ENCODE measurements around the gene MDFI.
"Not testable (repeated sequence)": the region's sequence is repeated elsewhere in the genome, so short reads cannot be mapped to it uniquely, and the experiment has no call there.

MDFI gene

DNA sequence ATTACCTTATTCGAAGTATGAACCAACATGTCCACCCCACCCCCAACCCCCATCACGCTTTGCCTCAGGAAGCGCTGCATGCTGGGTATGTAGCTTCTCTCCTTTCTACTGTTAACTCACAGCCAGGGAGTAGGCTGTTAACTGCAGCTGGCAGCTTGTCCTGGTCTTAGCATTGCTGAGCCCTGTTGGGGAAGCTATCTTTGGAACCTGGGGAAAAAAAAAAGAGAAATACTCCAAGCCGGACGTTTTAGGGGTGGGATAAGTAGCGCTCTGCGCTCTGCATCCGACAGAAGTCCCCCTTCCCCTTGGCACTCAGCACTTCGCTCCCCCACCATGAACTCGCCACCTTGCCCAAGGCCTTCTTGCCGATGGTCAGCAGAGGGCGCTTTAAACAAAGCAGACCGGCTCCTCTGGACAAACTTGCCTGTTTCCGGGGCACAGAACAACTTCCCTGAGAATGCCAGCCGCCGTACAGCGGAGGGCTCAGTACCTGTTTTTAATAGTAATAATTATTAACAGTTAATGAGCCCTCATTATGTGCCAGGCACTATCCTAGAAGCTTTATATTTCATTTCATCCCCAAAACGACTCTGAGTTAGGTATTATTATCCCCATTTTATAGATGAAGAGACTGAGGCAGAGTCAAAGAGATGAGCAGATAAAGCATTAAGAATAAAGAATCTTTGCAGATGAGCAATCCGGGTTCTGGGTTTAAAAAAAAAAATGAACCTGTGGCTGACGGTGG, 35.2 kb upstream of the MDFI start:
- peak; percentile 53 for DNase-seq (ENCODE audit: low read depth)

GRCh38 chr6:41604006-41604405, 34.3 kb upstream of the MDFI start:
- DNase-seq (ENCODE audit: low read depth) = no peak

DNA sequence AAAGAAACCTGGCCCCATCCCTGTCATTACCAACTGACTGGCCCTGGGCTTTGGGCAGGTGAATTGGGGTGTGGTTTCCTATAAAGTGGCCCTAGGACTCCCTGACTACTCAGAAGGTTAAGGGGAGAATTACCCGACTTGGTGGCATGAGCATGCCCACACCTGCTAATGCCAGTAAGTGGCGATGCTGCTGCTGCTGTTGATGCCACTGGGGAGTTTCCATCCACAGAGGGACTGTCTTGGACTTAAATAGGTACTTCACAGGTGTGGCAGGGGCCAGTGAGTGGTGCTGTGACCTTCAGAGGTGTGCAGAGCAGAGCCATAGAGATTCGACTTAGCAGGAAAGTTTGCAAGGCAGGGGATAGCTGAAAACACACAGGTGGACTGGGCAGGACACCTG, 32.6 kb upstream of the MDFI start:
- DNase-seq (ENCODE audit: low read depth) = no peak

DNA sequence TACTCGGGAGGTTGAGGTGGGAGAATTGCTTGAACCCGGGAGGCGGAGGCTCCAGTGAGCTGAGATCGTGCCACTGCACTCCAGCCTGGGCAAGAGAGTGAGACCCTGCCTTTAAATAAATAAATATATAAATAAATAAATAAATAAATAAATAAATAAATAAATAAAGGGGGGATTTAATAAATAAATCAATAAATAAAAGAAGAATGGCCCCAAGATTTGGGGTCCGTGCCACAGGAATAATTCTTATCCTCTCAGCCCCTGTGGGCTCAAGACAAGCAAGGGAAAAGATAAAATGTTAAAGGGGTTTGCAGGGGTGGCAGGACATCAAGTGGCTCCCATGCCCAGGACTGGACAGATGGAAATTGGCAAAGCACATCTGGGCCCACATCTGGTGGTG, 31.2 kb upstream of the MDFI start:
- DNase-seq (ENCODE audit: low read depth) = no peak

DNA sequence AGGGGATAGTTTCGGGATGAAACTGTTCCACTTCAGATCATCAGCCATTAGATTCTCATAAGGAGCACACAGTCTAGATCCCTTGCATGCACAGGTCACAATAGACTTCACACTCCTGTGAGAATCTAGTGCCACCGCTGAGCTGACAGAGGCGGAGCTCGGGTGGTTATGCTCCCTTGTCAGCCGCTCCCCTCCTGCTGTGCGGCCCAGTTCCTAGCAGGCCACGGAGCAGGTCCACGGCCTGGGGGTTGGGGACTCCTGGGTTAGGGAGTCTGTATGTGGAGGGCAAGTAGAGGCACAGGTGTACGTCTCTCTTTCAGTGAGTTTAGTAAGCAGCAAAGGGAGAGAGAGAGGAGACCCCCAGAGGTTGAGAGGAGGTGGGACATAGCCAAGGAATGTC, 30.5 kb upstream of the MDFI start:
- no peak for DNase-seq (ENCODE audit: low read depth)

- DNase-seq (ENCODE audit: low read depth) = no peak
These were observed 29.7 kb upstream of the MDFI start for GRCh38 chr6:41608443-41609151.

DNA sequence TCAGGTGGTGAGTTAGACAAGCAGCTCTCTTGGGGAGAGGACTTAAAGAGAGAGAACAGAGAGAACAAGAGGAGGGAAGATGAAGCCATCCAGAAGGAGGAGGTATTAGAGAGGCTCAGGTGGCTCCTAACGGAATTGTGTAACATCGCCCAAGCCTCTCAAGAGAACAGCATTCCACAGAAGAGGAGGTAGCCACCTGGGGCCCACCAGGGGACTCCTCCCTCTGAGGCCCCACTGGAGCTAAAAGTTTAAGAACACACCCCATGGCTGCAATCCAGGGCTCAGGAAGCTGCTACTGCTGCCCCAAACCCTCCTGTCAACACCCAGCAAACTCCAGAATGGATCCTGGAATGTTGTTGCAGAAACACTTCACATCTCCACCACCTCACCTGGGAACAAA, 23.6 kb upstream of the MDFI start:
- DNase-seq (ENCODE audit: low read depth) = no peak

DNA sequence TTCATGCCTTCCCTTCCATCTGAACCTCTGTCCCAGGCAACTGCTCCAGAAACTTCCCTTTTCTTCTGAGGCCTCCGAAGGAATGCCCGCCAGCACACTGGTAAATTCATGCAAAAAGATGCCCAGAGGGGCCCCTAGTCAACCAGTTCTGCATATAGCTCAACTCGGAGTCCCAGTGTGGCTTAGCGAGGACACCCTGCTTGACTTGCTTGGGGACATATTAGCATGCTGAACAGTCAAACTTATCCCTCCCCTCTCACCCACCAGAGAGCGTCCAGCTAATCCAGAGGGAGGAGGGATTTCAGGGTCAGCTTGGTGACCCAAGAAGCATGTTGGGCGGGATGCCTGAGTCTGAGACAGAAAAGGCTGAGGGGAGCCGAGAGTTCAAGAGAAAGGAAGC, 23.0 kb upstream of the MDFI start:
- DNase-seq (ENCODE audit: low read depth) = no peak

DNA sequence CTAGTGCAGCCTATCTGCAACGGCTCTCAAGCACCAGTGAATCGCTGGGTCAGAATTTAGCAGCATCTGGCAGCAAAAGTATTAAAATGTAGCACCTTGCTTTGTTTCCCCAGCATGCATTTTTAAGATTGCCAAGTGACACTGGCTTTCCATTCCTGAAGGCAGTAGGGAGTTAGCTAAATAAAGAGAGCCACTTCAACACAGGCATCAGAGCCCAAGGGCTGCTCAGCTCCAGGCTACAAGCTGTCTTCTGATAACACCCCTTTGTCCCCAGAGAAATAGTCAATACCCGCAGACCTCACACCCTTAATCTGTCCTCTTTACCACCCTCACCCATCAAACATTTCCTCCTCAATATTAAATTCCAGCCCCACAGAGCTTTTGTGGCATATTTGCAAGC, 19.7 kb upstream of the MDFI start:
- no peak for DNase-seq (ENCODE audit: low read depth)

DNA sequence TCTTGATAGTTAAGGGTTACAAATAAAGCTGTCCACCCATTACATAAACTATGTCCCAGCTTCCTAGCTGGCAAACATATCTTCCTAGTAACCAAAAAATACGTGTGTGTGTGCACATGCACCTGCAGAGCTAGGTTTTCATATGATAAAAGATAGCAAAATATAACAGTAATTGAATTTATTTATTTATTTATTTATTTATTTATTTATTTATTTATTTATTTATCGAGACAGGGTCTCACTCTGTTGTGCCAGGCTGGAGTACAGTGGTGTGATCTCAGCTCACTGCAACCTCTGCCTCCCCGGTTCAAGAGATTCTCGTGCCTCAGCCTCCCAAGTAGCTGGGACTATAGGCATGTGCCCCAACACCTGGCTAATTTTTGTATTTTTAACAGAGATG, 19.1 kb upstream of the MDFI start:
- DNase-seq (ENCODE audit: low read depth) = not testable (repeated sequence)

DNA sequence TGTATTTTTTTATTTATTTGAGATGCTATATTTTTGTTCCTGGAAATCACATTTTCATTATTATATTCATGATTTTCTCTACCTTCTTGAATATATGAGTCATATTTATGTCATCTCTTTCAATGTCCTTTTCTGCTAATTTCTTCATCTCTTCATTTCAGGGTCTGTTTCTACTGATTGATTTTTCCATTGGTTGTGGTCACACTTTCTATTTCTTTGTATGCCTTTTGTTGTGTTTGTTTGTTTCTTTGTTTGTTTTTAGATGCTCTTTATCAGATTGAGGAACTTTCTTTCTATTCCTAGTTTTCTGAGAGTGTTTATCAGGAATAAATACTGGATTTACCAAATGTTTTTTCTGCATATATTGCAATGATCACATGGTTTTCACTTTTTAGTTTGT, 16.9 kb upstream of the MDFI start:
- no peak for DNase-seq (ENCODE audit: low read depth)

- DNase-seq (ENCODE audit: low read depth) = no peak
These were observed 16.5 kb upstream of the MDFI start for GRCh38 chr6:41621802-41622201.

DNA sequence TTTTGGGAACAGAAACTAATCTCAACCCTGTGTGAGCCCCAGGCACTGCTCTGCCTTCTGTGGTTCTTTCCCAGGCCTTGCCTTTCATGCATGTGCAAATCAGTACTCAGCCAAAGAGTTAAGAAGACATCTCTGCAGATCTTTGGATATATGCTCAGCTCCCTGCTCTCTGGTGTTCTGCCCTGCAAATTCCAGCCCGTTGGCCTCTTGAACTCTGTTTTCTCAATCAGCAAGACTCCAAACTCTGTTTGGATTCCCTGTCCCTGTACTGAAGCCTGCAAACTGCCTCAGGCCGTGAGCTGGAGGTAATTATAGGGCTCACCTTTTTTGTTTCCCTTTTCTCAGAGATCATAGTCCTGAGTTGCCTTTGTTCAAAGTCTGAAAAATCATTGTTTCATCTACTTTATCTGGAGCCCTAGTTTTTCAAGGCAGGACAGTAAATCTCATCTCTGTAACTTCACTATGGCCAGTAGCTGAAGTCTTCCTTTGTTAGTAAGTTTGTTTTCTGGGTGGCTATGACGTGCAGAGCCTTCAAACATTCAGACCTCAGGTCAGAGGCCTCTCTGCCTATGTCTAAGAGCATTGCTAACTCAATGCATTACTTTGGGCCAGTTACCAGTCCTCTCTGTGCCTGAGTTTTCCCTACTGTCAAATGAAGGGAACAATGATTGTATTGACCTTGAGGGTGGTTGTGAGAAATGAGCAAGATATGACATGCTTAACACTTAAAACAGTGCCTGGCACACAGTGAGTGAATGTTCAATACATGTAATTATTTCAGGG, 15.9 kb upstream of the MDFI start:
- DNase-seq (ENCODE audit: low read depth) = no peak

DNA sequence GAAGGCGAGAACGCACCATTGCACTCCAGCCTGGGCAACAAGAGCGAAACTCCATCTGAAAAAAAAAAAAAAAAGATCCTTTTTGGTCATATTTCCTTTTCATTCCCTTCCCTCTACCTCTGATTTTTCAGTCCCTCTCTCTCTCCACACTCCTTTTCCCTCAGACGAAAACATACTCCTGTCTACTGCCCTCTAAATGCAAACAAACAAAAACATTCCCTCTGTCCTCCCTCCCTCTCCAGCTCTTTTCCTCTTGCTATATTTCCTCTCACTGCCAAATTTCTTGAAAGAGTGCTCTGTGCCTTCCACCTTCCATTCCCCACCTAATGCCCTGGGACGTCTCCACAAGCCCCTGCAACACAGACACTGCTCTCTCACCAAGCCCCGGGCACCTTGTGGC, 14.9 kb upstream of the MDFI start:
- no peak for DNase-seq (ENCODE audit: low read depth)

- DNase-seq (ENCODE audit: low read depth) = no peak
These were observed 13.5 kb upstream of the MDFI start for GRCh38 chr6:41624621-41625380.

GRCh38 chr6:41625442-41625841, 12.8 kb upstream of the MDFI start:
- DNase-seq (ENCODE audit: low read depth) = no peak

DNA sequence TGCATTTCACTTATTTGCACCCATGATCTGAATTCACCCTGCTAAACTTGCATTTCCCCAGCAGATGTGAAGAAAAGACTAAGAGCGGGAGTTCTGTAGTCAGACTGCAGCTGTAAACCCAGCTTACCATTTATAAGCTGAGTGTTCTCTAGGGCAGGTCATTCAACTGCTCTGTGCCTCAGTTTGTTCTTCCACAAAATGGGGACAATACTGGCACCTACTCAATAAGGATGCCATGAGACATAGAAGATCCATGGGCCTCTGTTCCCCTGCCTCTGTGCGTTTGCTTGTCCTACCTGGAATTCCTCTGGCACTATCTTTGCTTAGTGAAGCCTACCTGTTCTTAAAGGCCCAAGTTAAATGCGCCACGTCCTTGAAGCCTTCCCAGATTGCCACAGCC, 12.2 kb upstream of the MDFI start:
- DNase-seq (ENCODE audit: low read depth) = no peak

GRCh38 chr6:41626917-41627316, 11.4 kb upstream of the MDFI start:
- DNase-seq (ENCODE audit: low read depth) = no peak

GRCh38 chr6:41629128-41629527, 9.1 kb upstream of the MDFI start:
- DNase-seq (ENCODE audit: low read depth) = no peak

DNA sequence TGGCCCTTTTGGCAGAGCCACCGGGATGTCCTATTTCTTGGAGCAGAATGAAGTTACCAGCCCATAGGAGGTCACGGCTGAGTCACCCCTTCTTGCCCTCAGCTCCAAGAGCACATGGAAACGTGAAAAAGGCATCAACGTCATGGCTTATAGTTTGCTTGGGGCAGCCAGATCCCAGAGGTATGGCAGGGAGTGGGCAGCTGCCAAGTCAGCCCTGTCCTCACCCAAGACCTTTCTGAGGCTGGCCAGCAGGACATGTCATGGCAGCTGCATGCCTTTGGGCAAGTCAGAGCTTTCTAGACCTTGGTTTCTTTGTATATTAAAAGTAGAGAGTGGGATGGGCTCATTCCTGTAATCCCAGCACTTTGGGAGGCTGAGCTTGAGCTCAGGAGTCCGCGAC, 8.2 kb upstream of the MDFI start:
- no peak for DNase-seq (ENCODE audit: low read depth)

DNA sequence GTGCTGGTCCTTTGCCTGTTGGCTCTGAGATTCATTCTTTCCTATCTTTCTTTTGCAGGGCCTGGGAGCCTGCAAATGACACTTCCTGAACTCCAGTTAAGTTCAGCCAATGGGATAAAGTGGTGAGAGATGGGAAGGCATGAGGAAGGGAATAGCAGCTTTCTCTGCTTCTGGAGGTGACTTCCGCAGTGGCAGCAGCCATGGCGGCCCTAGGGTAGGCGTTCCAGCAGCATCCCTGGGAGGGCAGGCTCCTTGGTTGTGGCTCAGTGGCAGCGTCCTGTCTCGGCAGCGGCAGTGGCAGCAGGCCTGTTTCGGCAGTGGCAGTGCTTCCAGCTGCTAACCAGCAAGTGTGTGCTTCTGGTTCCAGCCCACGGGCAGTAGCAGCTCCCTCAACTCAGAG, 7.3 kb upstream of the MDFI start:
- DNase-seq (ENCODE audit: low read depth) = no peak

DNA sequence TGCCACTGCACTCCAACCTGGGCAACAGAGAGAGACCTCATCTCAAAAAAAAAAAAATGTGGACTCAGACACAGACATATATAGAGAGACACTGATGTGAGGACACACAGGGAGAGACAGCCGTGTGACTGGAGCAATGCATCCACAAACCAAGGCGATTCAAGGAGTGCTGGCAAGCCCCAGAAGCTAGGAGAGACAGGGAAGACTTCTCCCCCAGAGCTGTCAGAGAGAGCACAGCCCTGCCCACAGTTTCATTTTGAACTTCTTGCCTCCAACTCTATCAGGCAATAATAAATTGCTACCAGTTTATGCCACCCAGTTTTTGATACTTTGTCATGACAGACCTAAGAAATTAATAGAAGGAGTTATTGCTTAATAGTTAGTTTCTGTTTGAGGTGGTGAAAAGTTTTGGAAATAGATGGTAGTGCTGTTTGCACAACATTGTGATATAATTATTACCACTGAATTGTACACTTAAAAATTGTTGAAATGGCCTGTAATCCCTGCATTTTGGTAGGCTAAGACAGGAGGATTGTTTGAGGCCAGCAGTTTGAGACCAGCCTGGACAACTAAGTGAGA, 5.1 kb upstream of the MDFI start:
- no peak for DNase-seq (ENCODE audit: low read depth)

Measured in GM04504 (cell line).